Endothelial cell of umbilical vein (primary cell): ENCODE measurements around the gene CMTM8. TPM values are rescaled to one million over a fixed set of nuclear protein-coding genes. Genes with fewer than 3 reads are reported as not detected.

ENCODE experiments used
- BruUV-seq: library from RNA; stranded (reverse); fragments of 400-500 nt; replicated peaks from 2 replicates; lab custom pipeline; 2021; lab: Mats Ljungman, UMichigan
- CTCF ChIA-PET: fragments of 300-600, 350-600 bp; sonication (Branson Sonifier 250); formaldehyde crosslinking; loops from one replicate; lab custom pipeline; 2021; ENCODE audit warnings: antibody characterized with exemption, inconsistent platforms; lab: Charles Lee
- POLR2A ChIA-PET: fragments of 300-600, 350-600 bp; sonication (Branson Sonifier 250); formaldehyde crosslinking; loops from one replicate; lab custom pipeline; 2021; ENCODE audit warnings: antibody characterized with exemption, inconsistent platforms; lab: Charles Lee
- DNase-seq: peaks from one replicate; pipeline ENCODE4 v3.0.0-alpha.2; 2011; ENCODE audit warnings: low read depth, low spot score
- FAIRE-seq: peaks from 2 replicates; lab custom pipeline; 2011; peaks lifted over from hg19 to GRCh38; lab: Jason Lieb, UNC
- H2AFZ ChIP-seq: 2 replicates; pipeline ENCODE4 v1.6.0; 2012; ENCODE audit warnings: low read depth, low read length, control low read depth, inconsistent platforms
- H3K27ac ChIP-seq: 2 replicates; pipeline ENCODE4 v1.5.1; 2011; ENCODE audit warnings: low read depth, mild to moderate bottlenecking, control low read depth, low read length, moderate library complexity; ENCODE audit not compliant: insufficient read depth
- H3K27me3 ChIP-seq, 2 experiments: 2 replicates each; pipeline versions ENCODE4 v1.6.0 to v1.6.1; 2011; ENCODE audit warnings: low read length in 2 of 2, mixed read lengths in 1 of 2; ENCODE audit not compliant: control insufficient read depth in 2 of 2, insufficient read depth in 2 of 2
- H3K36me3 ChIP-seq, 2 experiments: 2 replicates in 1 of 2; 3 replicates in 1 of 2; pipeline ENCODE4 v1.5.1; 2011; ENCODE audit warnings: low read length in 2 of 2, mild to moderate bottlenecking in 1 of 2, moderate library complexity in 1 of 2; ENCODE audit not compliant: control insufficient read depth in 2 of 2, insufficient read depth in 2 of 2; ENCODE audit errors: extremely low read depth in 1 of 2
- H3K4me1 ChIP-seq: 3 replicates; pipeline ENCODE4 v1.5.1; 2011; ENCODE audit warnings: mild to moderate bottlenecking, low read length; ENCODE audit not compliant: control insufficient read depth, insufficient read depth; ENCODE audit errors: extremely low read depth
- H3K4me2 ChIP-seq: 2 replicates; pipeline ENCODE4 v1.6.1; 2011; ENCODE audit warnings: low read length, control low read depth, mixed read lengths; ENCODE audit not compliant: insufficient read depth
- H3K4me3 ChIP-seq, 3 experiments: fragments of 200-600 bp in 1 of 3; sonication (generic), shearing (Covaris generic) in 1 of 3; replicated peaks in 1 of 3; 2 replicates each; pipeline ENCODE4 v1.5.1; 2011 to 2016; ENCODE audit warnings: control low read depth in 3 of 3, low read length in 3 of 3, mild to moderate bottlenecking in 2 of 3, inconsistent platforms in 1 of 3, low read depth in 1 of 3, moderate library complexity in 1 of 3; ENCODE audit not compliant: insufficient read depth in 1 of 3
- H3K79me2 ChIP-seq: 2 replicates; pipeline ENCODE4 v1.6.0; 2012; ENCODE audit warnings: low read length, inconsistent platforms; ENCODE audit not compliant: control insufficient read depth, insufficient read depth
- H3K9ac ChIP-seq: replicated peaks from 2 replicates; pipeline ENCODE3; 2011; ENCODE audit warnings: low read length, control low read depth; ENCODE audit not compliant: insufficient read depth; ENCODE audit errors: extremely low read depth
- H3K9me1 ChIP-seq: replicated peaks from 3 replicates; pipeline ENCODE4 v1.6.0; 2011; ENCODE audit warnings: mild to moderate bottlenecking, low read length; ENCODE audit not compliant: control insufficient read depth, insufficient read depth; ENCODE audit errors: extremely low read depth
- H3K9me3 ChIP-seq: replicated peaks from 2 replicates; pipeline ENCODE4 v1.5.1; 2012; ENCODE audit warnings: low read length, inconsistent platforms; ENCODE audit not compliant: control insufficient read depth, insufficient read depth
- H4K20me1 ChIP-seq: replicated peaks from 2 replicates; pipeline ENCODE3; 2011; ENCODE audit warnings: mild to moderate bottlenecking, low read length; ENCODE audit not compliant: control insufficient read depth, insufficient read depth; ENCODE audit errors: extremely low read depth
- CTCF ChIP-seq, 2 donors: IDR thresholded peaks; 1 replicate in 1 of 2; 2 replicates in 1 of 2; pipeline ENCODE4 v1.5.1; 2011; ENCODE audit warnings: low read length in 2 of 2, mild to moderate bottlenecking in 2 of 2, moderate library complexity in 2 of 2, control low read depth in 1 of 2, inconsistent platforms in 1 of 2, low read depth in 1 of 2; ENCODE audit not compliant: insufficient read depth in 1 of 2; ENCODE audit errors: extremely low read depth in 1 of 2
- EZH2 ChIP-seq: IDR thresholded peaks from 2 replicates; pipeline ENCODE4 v1.6.1; 2012; ENCODE audit warnings: borderline replicate concordance, low read depth, mild to moderate bottlenecking, moderate library complexity, low read length, inconsistent platforms; ENCODE audit not compliant: severe bottlenecking
- FOS ChIP-seq: IDR thresholded peaks from 2 replicates; pipeline ENCODE4 v1.6.1; 2011; ENCODE audit warnings: mild to moderate bottlenecking, low read length, moderate library complexity, borderline replicate concordance; ENCODE audit not compliant: insufficient read depth
- JUN ChIP-seq: IDR thresholded peaks from 2 replicates; pipeline ENCODE4 v1.6.1; 2011; ENCODE audit warnings: borderline replicate concordance, low read depth; ENCODE audit not compliant: insufficient read length, insufficient read depth
- MAX ChIP-seq: IDR thresholded peaks from 2 replicates; pipeline ENCODE4 v1.6.1; 2011; ENCODE audit not compliant: insufficient read depth, insufficient read length
- MYC ChIP-seq: IDR thresholded peaks from one replicate; pipeline ENCODE4 v1.6.1; 2011; ENCODE audit warnings: mild to moderate bottlenecking, low read depth, low read length
- POLR2A ChIP-seq: IDR thresholded peaks from 2 replicates; pipeline ENCODE4 v1.6.1; 2012; ENCODE audit warnings: low read depth, mild to moderate bottlenecking, control low read depth, low read length
- POLR2AphosphoS5 ChIP-seq: IDR thresholded peaks from 2 replicates; pipeline ENCODE4 v1.6.1; 2012; ENCODE audit warnings: low read depth, mild to moderate bottlenecking, control low read depth, low read length, moderate library complexity; ENCODE audit not compliant: insufficient read depth
- dilution Hi-C: fragments of 300-500 bp; cut with MboI; formaldehyde crosslinking; loops from one replicate; pipeline ENCODE4 v1.15.0; 2019; ENCODE audit warnings: low sequenced_read_pairs; ENCODE audit not compliant: extremely low pct_ligation_motif_present
- intact Hi-C: fragments of 100-400 bp; cut with micrococcal nuclease; formaldehyde crosslinking; loops from one replicate; pipeline ENCODE4 v1.10.0; 2022
- polyA plus RNA-seq, 4 experiments: library from polyadenylated mRNA; depleted of rRNA in 3 of 4; stranded (reverse) in 3 of 4; unstranded in 1 of 4; fragments of >200 nt; gene quantifications; 2 replicates each; pipeline versions ENCODE4 v1.2.1 to v1.2.3, GENCODE V29; 2011 to 2012; ENCODE audit warnings: missing spikeins in 1 of 4
- total RNA-seq: library from RNA; stranded (reverse); gene quantifications from 2 replicates; pipeline ENCODE4 v1.2.3, GENCODE V29; 2021

Gene CMTM8
- total and polyA plus RNA-seq, 2 donors (not counting 3 experiments of a cell fraction or from before 2014, with no cell fraction given), result 7.3 to 11.9 TPM

- Histone ChIP-seq H3K4me1 (peaks cover 9% of the 10 kb centered on the region), H3K27me3 (no peaks in the 10 kb centered on the region), H4K20me1 (no peaks in the 10 kb centered on the region), H3K36me3 (no peaks in the 10 kb centered on the region), H3K4me2 (no peak overlapping the region), H3K4me3 (no peak overlapping the region), H3K9me1 (no peaks in the 10 kb centered on the region), H3K27ac (no peak overlapping the region), H3K9me3 (no peaks in the 10 kb centered on the region), H3K79me2 (no peaks in the 10 kb centered on the region), H2AFZ (no peak overlapping the region), H3K9ac (no peak overlapping the region)
- ChIA-PET POLR2A (no interaction called here), CTCF (interaction anchor here (0.6 to 4.4 kb wide), 40 partner anchors 8 to 300 kb away, joined by 3 to 143 read pairs (median 4); partner anchors contain the start of genes CMTM6 and CMTM7)
- peak; percentile 90 for FAIRE-seq
- TF ChIP-seq MYC (no peak), JUN (no peak), EZH2 (no peak), MAX (no peak), FOS (no peak), CTCF (IDR thresholded peaks at IDR 0.05; ENCODE audit: extremely low read depth in 1 of 2, insufficient read depth in 1 of 2, low read depth in 1 of 2, low read length in 2 of 2) (peak; percentile 41 to 48), POLR2A (no peak), POLR2AphosphoS5 (no peak)
- intact Hi-C loops (loop anchor here (1.0 to 5.0 kb wide), 4 partner anchors 16 to 197 kb away; partner anchors contain the start of genes CMTM7 and DYNC1LI1), dilution Hi-C loops (no loop called here)
- BruUV-seq, result no TSS peak
- peak; percentile 80 for DNase-seq
Observed at GRCh38 chr3:32374788-32375595, 136.5 kb downstream of the CMTM8 start.
